HL-60/S4 treated with phorbol 12-myristate 13-acetate at 8.2 ng/mL for 4 days and 3 days (cell line): ENCODE results near the gene NLRP2B.
"Not testable (repeated sequence)": the region's sequence is repeated elsewhere in the genome, so short reads cannot be mapped to it uniquely, and the experiment has no call there.

Experiments used
- in situ Hi-C: fragments of 300-500 bp; cut with MboI; formaldehyde crosslinking; loops from 2 replicates; pipeline ENCODE4 v1.15.0; 2022; ENCODE audit warnings: low sequenced_read_pairs

Gene NLRP2B

GRCh38 chrX:57680160-57680559 is at the start of gene NLRP2B:
NLRP2B (minus strand) TSS chrX:57680260.
- in situ Hi-C loops, result no loop called here

DNA sequence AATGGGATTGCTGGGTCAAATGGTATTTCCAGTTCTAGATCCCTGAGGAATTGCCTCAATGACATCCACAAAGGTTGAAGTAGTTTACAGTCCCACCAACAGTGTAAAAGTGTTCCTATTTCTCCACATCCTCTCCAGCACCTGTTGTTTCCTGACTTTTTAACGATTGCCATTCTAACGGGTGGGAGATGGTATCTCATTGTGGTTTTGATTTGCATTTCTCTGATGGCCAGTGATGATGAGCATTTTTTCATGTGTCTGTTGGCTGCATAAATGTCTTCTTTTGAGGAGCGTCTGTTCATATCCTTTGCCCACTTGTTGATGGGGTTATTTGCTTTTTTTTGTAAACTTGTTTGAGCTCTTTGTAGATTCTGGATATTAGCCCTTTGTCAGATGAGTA is 45.9 kb upstream of the NLRP2B start:
- in situ Hi-C loops, result not testable (repeated sequence)

GRCh38 chrX:57681341-57681740 is 1.3 kb upstream of the NLRP2B start:
- in situ Hi-C loops, result no loop called here

DNA sequence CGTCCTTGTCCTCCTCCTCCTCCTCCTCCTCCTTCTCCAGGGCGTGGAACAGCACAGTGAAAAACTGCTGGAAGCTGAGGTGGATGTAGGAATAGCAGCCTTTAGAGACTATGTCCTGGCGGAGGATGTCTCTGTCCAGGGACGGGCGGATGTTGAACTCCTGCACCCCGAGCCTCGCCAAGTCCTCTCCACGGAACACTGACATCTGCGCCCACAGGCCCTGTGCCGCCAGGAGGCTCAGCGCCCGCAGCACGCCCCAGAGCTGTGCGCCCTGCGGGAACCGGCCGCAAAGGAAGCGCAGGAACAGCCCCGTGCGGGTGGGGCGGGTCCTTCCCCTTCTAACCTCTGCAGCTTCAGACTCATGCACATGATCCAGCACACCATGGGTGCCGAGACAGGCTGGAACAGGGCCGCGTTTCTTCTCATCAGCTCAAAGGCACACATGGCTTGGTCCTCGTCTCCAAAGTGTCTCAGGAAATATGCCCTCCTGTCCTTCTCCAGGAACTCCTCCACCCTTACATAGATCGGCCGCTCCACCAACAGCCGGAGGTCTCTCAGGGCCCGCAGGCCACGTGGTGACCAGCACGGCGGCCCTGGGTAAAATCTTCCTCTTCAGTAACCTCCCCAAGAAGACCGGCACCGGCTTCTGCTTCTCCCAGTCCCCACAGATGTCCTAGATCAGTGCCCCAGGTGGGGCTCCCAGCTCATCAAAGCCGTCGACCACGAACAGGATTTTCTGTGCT is 1.2 kb downstream of the NLRP2B start:
- in situ Hi-C loops, result no loop called here

- in situ Hi-C loops, result no loop called here
Measured at GRCh38 chrX:57677132-57677858, 2.8 kb downstream of the NLRP2B start.

DNA sequence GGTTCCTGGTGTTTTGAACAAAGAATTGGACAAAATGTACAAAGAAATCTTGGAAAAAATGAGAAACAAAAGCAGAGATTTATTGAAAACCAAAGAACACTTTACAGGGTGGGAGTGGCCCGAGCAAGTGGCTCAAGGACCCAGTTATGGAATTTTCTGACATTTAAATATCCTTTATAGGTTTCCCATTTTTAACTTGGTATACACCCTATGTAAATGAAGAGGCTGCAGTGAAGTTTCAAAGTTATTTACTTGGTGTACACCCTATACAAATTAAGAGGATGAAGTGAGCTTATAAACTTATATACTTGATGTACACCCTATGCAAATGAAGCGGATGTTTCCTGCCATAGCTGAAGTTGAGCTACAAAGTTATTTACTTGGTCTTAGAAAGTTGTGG is 4.7 kb downstream of the NLRP2B start:
- in situ Hi-C loops, result no loop called here

DNA sequence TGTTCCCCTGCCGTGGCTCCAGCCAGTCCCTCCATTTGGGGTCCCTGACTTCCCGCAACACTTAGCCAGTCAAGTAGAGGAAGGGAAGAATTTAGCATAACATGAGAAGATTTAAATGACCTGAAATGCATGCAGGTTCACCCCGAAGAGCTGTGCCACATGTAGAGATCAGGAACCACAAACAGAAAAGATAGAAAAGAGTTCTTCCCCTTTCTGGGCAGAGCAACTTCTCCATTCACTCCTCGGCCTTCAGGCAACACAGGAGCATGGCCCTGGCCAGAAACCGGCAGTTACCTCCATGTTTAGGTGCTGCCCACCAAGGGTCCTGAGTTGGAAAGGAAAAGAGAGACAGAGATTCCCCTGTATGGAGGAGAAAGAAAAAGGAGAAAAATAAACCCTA is 5.2 kb downstream of the NLRP2B start:
- in situ Hi-C loops, result no loop called here

DNA sequence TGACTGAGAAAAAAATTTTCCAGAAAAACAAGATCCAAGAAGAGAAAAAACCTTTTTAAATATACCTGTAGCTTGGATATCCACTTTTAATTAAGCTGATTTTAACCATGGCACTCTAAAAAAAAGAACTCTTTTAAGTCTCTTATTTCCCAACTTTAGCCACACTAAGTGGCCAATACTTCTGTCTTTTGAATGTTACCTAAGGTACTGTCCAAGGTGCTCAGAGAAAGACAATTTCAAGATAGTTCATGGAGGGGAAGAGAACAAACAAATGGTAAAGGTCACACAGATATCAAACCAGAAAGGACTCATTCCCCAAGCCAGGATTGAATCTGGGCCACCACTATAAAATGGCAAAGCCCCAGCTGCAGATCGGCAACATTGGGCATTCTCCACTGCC is 10.1 kb downstream of the NLRP2B start:
- in situ Hi-C loops, result no loop called here

- in situ Hi-C loops, result no loop called here
Measured at GRCh38 chrX:57667010-57667409, 13.1 kb downstream of the NLRP2B start.

GRCh38 chrX:57655065-57655464 is 25.0 kb downstream of the NLRP2B start:
- in situ Hi-C loops, result no loop called here

- in situ Hi-C loops, result no loop called here
Measured at GRCh38 chrX:57652705-57653104, 27.4 kb downstream of the NLRP2B start.

- in situ Hi-C loops, result no loop called here
Measured at GRCh38 chrX:57651169-57651919, 28.7 kb downstream of the NLRP2B start.

- in situ Hi-C loops, result no loop called here
Measured at GRCh38 chrX:57647020-57647419, 33.0 kb downstream of the NLRP2B start.

DNA sequence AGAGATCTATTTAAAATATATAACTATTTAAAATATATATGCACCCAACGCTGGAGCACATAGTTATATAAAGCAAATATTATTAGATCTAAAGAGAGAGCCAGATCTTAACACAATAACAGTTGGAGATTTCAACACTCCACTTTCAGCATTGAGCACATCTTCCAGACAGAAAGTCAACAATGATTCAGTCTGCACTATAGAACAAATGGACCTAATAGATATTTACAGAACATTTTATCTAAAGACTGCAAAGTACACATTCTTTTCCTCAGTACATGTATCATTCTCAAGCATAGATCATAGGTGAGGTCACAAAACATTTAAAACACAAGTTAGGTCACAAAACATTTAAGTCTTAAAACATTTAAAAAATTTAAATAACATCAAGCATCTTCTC is 36.4 kb downstream of the NLRP2B start:
- in situ Hi-C loops, result no loop called here

DNA sequence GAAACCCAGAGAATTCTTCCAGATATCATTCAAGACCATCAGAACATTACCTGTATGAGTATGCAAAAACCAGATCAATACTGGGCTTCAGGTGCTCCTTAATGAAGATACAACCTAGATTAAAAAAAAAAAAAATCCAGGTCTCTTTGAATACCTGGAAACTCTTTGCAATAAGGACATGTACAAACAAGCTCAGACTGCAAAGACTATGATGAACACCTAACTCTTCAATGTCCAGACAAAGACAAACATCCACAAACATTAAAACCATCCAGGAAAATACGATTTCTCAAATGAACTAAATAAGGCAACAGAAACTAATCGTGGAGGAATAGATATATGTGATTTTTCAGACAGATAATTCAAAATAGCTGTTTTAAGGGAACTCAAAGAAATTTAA is 38.7 kb downstream of the NLRP2B start:
- in situ Hi-C loops, result no loop called here

- in situ Hi-C loops, result no loop called here
Measured at GRCh38 chrX:57640674-57641016, 39.4 kb downstream of the NLRP2B start.

DNA sequence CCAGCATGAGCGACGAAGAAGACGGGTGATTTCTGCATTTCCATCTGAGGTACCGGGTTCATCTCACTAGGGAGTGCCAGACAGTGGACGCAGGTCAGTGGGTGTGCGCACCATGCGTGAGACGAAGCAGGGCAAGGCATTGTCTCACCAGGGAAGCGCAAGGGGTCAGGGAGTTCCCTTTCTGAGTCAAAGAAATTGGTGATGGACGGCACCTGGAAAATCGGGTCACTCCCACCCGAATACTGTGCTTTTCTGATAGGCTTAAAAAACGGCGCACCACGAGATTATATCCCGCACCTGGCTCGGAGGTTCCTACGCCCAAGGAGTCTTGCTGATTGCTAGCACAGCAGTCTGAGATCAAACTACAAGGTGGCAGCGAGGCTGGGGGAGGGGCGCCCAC is 50.6 kb downstream of the NLRP2B start:
- in situ Hi-C loops, result not testable (repeated sequence)
